T-helper 1 cell treated with Interleukin-12 subunit alpha and Interleukin-12 subunit beta and Interleukin-4 antibody, amounts not matched to agents 30 μg/mL and 1 μg/mL, for 36 hours (primary cell): ENCODE results near the gene SOAT1.
"Not testable (repeated sequence)": the region's sequence is repeated elsewhere in the genome, so short reads cannot be mapped to it uniquely, and the experiment has no call there.

Source experiments
- H3K27ac Mint-ChIP-seq: one replicate; pipeline ENCODE4 v1.8.0; 2021; ENCODE audit warnings: mild to moderate bottlenecking, mixed read lengths
- H3K27me3 Mint-ChIP-seq: one replicate; pipeline ENCODE4 v1.8.0; 2021; ENCODE audit warnings: low read depth, mixed read lengths
- H3K36me3 Mint-ChIP-seq: one replicate; pipeline ENCODE4 v1.8.0; 2021; ENCODE audit warnings: low read depth, mixed read lengths
- H3K4me1 Mint-ChIP-seq: one replicate; pipeline ENCODE4 v1.8.0; 2021; ENCODE audit warnings: low read depth, mixed read lengths
- H3K4me3 Mint-ChIP-seq: one replicate; pipeline ENCODE4 v1.8.0; 2021; ENCODE audit warnings: mild to moderate bottlenecking, moderate library complexity, mixed read lengths
- H3K9me3 Mint-ChIP-seq: one replicate; pipeline ENCODE4 v1.8.0; 2021; ENCODE audit warnings: mixed read lengths

SOAT1 gene

DNA sequence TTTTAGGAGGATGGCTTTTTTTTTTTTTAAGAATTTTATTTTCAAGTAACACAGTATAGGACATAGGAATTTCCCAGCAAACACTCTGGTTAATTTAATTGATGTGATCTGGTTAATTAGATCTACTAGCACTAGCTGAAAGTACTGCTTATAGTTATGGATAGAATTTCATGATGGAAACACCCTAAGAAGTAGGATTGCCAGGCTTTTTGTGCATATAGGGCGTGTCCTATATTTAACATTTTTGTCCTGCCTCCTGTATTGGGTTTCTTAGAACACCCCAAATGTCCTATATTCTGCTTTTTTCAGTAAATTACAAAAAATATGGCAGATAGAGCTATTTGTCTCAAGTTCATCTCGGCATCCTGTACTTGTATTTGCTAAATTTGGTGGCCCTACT is 58.6 kb downstream of the SOAT1 start:
- H3K4me3 Mint-ChIP-seq: no peak overlapping the region
- no peak overlapping the region for H3K27ac Mint-ChIP-seq
- peaks cover 6% of the 10 kb centered on the region for H3K4me1 Mint-ChIP-seq
- H3K36me3 Mint-ChIP-seq: peaks cover 21% of the 10 kb centered on the region
- no peaks in the 10 kb centered on the region for H3K9me3 Mint-ChIP-seq
- H3K27me3 Mint-ChIP-seq: no peaks in the 10 kb centered on the region

DNA sequence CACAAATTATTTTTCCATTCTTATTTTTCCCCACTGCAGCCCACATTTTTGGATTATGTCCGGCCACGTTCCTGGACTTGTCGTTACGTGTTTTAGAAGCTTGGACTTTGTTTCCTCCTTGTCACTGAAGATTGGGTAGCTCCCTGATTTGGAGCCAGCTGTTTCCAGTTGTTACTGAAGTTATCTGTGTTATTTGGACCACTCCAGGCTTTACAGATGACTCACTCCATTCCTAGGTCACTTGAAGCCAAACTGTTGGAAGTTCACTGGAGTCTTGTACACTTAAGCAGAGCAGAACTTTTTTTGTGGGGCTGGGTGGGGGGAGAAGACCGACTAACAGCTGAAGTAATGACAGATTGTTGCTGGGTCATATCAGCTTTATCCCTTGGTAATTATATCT is 59.9 kb downstream of the SOAT1 start:
- peaks cover 6% of the 10 kb centered on the region for H3K4me1 Mint-ChIP-seq
- no peak overlapping the region for H3K27ac Mint-ChIP-seq
- H3K4me3 Mint-ChIP-seq: no peak overlapping the region
- no peaks in the 10 kb centered on the region for H3K27me3 Mint-ChIP-seq
- H3K36me3 Mint-ChIP-seq: peaks cover 20% of the 10 kb centered on the region
- no peaks in the 10 kb centered on the region for H3K9me3 Mint-ChIP-seq

DNA sequence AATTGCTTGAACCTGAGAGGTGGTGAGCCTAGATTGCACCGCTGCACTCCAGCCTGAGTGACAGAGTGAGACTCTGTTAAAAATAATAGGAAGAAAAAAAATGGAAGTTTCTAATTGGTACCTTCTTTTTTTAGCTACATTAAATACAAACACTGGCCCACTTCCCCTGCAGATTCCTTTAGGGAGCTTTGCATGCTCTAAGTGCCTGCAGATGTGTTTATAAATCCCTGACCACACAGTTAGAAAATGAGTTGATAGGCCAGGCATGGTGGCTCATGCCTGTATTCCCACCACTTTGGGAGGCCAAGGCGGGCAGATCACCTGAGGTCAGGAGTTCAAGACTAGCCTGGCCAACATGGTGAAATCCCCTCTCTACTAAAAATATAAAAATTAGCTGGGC is 68.0 kb downstream of the SOAT1 start:
- not testable (repeated sequence) for H3K9me3 Mint-ChIP-seq, H3K36me3 Mint-ChIP-seq, H3K4me1 Mint-ChIP-seq, H3K27me3 Mint-ChIP-seq, H3K27ac Mint-ChIP-seq, H3K4me3 Mint-ChIP-seq

DNA sequence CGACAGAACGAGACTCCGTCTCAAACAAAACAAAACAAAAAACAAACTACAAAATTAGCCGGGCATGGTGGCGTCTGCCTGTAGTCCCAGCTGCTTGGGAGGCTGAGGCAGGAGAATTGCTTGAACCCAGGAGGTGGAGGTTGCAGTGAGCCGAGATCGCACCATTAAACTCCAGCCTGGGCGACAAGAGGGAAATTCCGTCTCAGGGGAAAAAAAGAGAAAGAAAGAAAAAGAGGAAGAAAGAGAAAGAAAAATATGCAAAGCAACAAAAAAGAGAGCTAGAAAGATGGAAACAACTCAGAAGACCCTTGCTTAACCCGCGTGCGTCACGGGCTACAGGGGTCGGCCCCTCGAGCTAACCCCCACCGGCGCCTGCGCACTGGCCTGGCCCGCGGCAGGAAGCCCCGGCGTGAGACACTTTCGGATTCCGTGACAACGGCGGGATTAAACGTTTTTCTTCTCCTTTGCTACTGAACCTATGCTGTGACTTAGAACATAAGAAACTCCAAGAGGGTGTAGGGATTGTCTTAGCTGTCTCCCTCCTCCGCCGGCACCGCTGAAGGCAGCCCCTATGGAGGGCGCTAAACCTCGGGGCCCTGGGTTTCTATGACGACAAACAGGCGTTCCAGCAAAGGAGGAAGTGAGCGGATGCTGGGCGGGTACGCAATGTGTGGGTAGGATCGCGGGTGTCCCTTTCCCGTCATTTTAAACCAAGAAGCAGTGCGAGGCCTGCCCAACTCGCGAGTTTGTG is 71.9 kb downstream of the SOAT1 start, which contains the start of gene AXDND1:
TSS of gene AXDND1 (plus strand) at position 630 of the 751 bp plus-strand sequence. CDS start 539 bp downstream, outside the sequence.
- Mint-ChIP-seq H3K9me3 (no peaks in the 10 kb centered on the region), H3K36me3 (no peaks in the 10 kb centered on the region), H3K27me3 (no peaks in the 10 kb centered on the region), H3K27ac (peak within 1 kb of the TSS; percentile 99), H3K4me1 (peaks cover 8% of the 10 kb centered on the region), H3K4me3 (peak within 1 kb of the TSS; percentile 94)

DNA sequence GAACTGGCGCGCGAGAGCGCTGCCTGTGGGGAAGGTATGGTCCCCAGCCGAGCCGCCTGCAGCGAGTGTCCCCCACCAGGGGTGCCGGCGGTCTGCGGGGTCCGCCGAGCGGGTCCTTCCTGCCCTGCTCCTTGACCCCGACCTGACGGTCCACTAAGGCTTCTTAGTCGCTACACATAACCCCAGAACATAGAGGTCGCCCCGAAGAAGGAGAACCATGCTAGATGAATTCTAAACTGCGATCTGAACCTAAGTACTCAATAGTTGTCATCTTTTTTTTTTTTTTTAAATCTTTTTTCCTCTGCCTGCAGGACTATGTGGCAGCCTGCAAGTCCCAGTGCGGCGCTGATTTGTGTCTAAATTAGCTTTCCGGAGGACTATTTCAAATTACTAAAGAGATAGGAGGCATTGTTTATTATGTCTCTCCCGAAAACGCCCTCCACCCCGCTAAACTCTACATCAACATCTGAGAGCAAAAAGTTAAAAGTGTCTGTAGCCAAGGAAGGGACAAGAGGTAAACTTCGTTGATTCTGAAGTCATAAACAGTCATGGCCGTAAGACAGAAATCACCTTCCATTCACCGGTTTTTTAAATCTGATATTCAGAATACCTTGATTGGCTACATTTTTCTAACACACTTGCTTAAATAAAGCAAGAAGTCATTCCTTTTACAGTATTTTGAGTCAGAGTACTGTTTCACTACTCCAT is 72.7 kb downstream of the SOAT1 start:
- Mint-ChIP-seq H3K36me3 (no peaks in the 10 kb centered on the region), H3K27me3 (peaks cover under 1% of the 10 kb centered on the region), H3K27ac (peak overlapping the region; percentile 99), H3K4me1 (peaks cover 8% of the 10 kb centered on the region), H3K9me3 (no peaks in the 10 kb centered on the region), H3K4me3 (peak overlapping the region; percentile 94)

DNA sequence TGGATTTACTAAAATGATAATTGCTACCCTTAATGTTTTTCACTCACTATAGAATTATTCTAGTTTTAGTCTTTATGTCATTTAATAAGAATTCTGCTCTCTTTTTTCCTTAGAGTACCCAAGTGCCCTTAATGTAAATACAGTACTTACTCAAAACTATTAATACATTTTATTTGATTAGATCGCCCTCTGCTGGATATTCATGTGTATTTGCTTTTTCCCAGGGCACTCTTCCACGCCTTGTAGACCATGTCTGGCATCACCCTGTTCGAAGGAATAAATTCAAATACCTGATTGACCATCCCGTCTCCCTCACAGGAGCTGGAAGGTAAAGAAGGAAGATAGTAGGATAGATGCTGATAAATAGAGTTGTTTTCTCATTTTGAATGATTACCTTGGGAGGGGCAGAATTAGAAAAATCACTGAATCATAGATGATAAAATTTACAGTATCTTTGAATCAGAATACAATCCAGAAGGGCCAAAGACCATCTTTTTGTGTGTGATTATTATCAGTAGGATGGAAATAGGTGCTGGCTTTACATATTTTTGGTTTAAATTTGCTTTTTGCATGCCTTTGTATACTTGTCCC is 76.2 kb downstream of the SOAT1 start:
- Mint-ChIP-seq H3K4me1 (peaks cover 9% of the 10 kb centered on the region), H3K36me3 (no peaks in the 10 kb centered on the region), H3K27ac (no peak overlapping the region), H3K4me3 (no peak overlapping the region), H3K27me3 (peaks cover 14% of the 10 kb centered on the region), H3K9me3 (no peaks in the 10 kb centered on the region)

DNA sequence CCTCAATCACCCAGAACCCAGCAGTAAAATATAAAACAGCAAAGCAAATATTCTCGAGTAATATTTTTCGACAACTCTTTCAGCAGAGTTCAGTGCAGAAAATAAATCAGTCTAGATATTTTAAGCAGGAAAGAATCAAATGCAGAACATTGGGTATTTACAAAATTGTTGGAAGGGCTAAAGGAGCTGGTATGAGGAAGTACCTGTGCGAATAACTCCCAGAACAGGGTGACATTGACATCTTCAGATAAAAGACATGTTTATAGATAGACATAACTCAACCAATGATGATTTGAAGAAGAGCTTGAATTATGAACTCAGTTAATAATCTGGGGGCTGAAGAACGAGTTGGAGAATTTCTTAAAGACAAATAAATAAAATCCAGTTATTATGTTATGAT is 78.6 kb downstream of the SOAT1 start:
- H3K9me3 Mint-ChIP-seq: no peaks in the 10 kb centered on the region
- no peaks in the 10 kb centered on the region for H3K36me3 Mint-ChIP-seq
- no peak overlapping the region for H3K4me3 Mint-ChIP-seq
- H3K4me1 Mint-ChIP-seq: peaks cover 1% of the 10 kb centered on the region
- peaks cover 14% of the 10 kb centered on the region for H3K27me3 Mint-ChIP-seq
- no peak overlapping the region for H3K27ac Mint-ChIP-seq

DNA sequence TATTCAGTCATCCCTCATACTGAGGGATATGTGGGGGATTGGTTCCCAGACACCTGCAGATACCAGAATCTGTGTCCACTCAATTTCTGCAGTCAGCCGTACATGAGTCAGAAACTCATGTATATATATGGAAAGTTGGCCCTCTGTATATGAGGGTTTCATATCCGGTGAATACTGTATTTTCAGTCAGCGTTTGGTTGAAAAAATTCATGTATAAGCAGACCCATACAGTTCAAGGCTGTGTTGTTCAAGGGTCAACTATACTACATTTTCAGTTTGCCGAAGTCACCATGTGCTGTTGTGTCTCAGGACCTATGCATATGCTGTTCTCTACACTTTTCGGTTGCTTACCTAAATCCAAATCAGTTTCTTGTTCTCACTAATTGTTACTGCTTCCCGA is 82.6 kb downstream of the SOAT1 start:
- peaks cover 14% of the 10 kb centered on the region for H3K27me3 Mint-ChIP-seq
- no peak overlapping the region for H3K27ac Mint-ChIP-seq
- H3K4me1 Mint-ChIP-seq: peaks cover 1% of the 10 kb centered on the region
- H3K4me3 Mint-ChIP-seq: no peak overlapping the region
- H3K9me3 Mint-ChIP-seq: no peaks in the 10 kb centered on the region
- H3K36me3 Mint-ChIP-seq: no peaks in the 10 kb centered on the region

DNA sequence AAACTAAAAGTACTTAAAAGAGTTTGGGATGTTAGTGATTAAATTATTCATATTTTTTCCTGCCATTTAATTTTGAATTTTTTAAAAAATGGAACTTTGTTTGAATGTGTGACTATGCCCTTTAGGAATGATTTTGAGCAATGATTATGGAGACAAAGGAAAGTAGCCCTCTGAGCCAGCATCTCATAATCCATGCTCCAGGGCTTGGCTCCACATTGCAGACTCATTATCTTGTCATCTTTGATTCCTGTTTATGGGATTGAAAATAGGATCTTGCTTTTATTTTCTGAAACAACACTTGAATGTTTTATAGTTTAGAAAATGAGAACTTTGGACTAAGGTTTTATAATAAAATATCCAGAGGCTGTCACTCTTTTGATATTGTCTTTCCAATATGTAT is 86.7 kb downstream of the SOAT1 start:
- Mint-ChIP-seq H3K27ac (no peak overlapping the region), H3K4me1 (no peaks in the 10 kb centered on the region), H3K36me3 (no peaks in the 10 kb centered on the region), H3K4me3 (no peak overlapping the region), H3K27me3 (peaks cover under 1% of the 10 kb centered on the region), H3K9me3 (no peaks in the 10 kb centered on the region)

DNA sequence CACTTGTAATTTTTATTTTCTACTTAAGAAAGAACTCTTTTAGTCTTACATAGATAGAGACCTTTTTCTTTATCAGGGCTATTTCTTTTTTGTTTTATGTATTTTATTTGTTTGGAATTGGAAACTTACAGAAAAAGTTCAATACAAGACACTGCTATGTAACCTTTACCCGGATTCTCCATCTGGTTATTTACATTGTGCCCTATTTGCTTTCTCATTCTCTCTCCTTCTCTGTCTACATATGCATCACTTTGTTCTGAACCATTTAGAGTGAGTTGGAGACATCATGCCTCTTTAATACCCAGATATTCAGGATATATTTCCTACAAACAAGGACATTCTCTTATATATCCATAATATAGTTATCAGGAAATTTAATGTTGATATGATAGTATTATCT is 90.4 kb downstream of the SOAT1 start:
- Mint-ChIP-seq H3K36me3 (no peaks in the 10 kb centered on the region), H3K9me3 (no peaks in the 10 kb centered on the region), H3K27me3 (peaks cover 3% of the 10 kb centered on the region), H3K4me1 (no peaks in the 10 kb centered on the region), H3K27ac (no peak overlapping the region), H3K4me3 (no peak overlapping the region)

DNA sequence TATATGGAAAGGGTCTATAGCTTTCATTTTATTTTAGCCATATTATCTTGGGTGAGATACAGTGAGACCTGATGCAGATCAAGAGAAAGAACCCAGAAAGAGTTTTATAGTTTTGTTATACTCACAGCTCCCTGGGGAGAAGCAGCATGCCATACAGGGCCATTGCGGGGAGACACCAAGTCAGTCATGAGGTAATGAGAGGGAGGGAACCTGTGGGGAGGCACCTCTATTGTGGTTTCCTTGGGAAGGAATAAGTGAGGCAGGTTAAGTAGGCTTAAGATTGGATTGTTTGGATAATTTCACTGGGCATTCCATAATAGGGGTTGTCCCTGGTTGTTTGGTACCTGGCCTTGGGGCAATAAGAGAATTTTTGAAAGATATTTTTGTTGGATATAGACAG is 91.9 kb downstream of the SOAT1 start:
- H3K27me3 Mint-ChIP-seq: peaks cover 3% of the 10 kb centered on the region
- H3K36me3 Mint-ChIP-seq: no peaks in the 10 kb centered on the region
- H3K9me3 Mint-ChIP-seq: no peaks in the 10 kb centered on the region
- no peaks in the 10 kb centered on the region for H3K4me1 Mint-ChIP-seq
- H3K4me3 Mint-ChIP-seq: no peak overlapping the region
- H3K27ac Mint-ChIP-seq: no peak overlapping the region

DNA sequence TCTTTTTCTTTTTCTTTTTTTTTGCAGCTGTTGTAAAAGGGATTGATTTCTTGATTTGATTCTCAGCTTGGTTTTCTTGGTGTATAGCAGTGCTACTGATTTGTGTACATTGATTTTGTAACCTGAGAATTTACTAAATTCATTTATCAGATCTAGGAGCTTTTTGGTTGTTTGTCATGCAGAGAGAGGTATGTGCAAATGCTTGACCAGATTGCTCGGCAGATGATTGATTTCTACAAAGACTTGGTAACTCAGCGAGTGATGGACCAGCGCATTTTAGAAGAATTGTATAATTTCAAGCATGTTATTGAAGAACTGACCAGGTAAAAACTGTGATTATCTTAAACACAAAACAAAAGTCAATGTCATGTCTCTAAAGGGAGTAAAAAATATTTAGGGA is 100.1 kb downstream of the SOAT1 start:
- Mint-ChIP-seq H3K4me3 (no peak overlapping the region), H3K27ac (no peak overlapping the region), H3K4me1 (no peaks in the 10 kb centered on the region), H3K9me3 (peaks cover 25% of the 10 kb centered on the region), H3K36me3 (peaks cover 1% of the 10 kb centered on the region), H3K27me3 (no peaks in the 10 kb centered on the region)

DNA sequence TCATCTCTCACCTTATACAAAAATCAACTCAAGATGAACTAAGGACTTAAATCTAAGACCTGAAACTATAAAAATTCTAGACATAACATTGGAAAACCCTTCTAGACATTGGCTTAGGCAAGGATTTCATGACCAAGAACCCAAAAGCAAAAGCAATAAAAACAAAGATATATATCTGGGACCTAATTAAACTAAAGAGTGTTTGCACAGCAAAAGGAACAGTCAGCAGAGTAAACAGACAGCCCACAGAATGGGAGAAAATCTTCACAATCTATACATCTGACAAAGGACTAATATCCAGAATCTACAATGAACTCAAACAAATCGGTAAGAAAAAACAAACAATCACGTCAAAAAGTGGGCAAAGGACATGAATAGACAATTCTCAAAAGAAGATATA is 105.8 kb downstream of the SOAT1 start:
- not testable (repeated sequence) for H3K36me3 Mint-ChIP-seq, H3K27ac Mint-ChIP-seq, H3K9me3 Mint-ChIP-seq, H3K4me1 Mint-ChIP-seq, H3K4me3 Mint-ChIP-seq, H3K27me3 Mint-ChIP-seq
